ENCODE measurements around the gene RPUSD1. TPM values are rescaled to one million over a fixed set of nuclear protein-coding genes. Genes with fewer than 3 reads are reported as not detected.

RPUSD1 gene
- total RNA-seq, 3 donors from 2014 or later (not counting 1 experiment from before 2014, with no cell fraction given), result 20.8 to 31.7 (median 29.6) TPM

- peaks cover 11 to 12% of the 10 kb centered on the region in 2 donors for H3K4me1 Mint-ChIP-seq
- Histone ChIP-seq H3K27me3 (ENCODE audit: control insufficient read depth, insufficient read depth, low read length) (peaks cover 2% of the 10 kb centered on the region), H3K36me3 (ENCODE audit: control insufficient read depth, insufficient read depth, low read length) (no peaks in the 10 kb centered on the region), H3K4me3 (ENCODE audit: low read length) (peak overlapping the region; percentile 79), H3K9me3 (ENCODE audit: control insufficient read depth, insufficient read depth, low read length) (no peaks in the 10 kb centered on the region), H3K27ac (ENCODE audit: low read length) (peak overlapping the region; percentile 86), H3K4me1 (ENCODE audit: control insufficient read depth, insufficient read depth, low read length) (peaks cover 21% of the 10 kb centered on the region)
- peak overlapping the region; percentile 92 to 96 for H3K27ac Mint-ChIP-seq
- DNase-seq (peak; percentile 84 to 91), ATAC-seq (peak; percentile 93 to 98 (median 96))
- H3K27me3 Mint-ChIP-seq (ENCODE audit: low read depth in 2 of 2), result peaks cover 7% of the 10 kb centered on the region in 2 donors
- H3K4me3 Mint-ChIP-seq, result peak overlapping the region; percentile 96
- WGBS (ENCODE audit: insufficient coverage), result 6% methylated on average over 80 of the region's 80 CpGs
- TF ChIP-seq, protein P1, sequence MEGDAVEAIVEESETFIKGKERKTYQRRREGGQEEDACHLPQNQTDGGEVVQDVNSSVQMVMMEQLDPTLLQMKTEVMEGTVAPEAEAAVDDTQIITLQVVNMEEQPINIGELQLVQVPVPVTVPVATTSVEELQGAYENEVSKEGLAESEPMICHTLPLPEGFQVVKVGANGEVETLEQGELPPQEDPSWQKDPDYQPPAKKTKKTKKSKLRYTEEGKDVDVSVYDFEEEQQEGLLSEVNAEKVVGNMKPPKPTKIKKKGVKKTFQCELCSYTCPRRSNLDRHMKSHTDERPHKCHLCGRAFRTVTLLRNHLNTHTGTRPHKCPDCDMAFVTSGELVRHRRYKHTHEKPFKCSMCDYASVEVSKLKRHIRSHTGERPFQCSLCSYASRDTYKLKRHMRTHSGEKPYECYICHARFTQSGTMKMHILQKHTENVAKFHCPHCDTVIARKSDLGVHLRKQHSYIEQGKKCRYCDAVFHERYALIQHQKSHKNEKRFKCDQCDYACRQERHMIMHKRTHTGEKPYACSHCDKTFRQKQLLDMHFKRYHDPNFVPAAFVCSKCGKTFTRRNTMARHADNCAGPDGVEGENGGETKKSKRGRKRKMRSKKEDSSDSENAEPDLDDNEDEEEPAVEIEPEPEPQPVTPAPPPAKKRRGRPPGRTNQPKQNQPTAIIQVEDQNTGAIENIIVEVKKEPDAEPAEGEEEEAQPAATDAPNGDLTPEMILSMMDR (IDR thresholded peaks at IDR 0.05), result no peak
- H3K36me3 Mint-ChIP-seq, result no peaks in the 10 kb centered on the region
- H3K9me3 Mint-ChIP-seq, result no peaks in the 10 kb centered on the region
- intact Hi-C loops (cut with micrococcal nuclease), result loop anchor here (1.0 kb wide), 1 partner anchor 19 kb away; the partner anchor contains the start of genes CHTF18 and RPUSD1
Observed at GRCh38 chr16:807347-808084, 19.3 kb upstream of the RPUSD1 start.

DNA sequence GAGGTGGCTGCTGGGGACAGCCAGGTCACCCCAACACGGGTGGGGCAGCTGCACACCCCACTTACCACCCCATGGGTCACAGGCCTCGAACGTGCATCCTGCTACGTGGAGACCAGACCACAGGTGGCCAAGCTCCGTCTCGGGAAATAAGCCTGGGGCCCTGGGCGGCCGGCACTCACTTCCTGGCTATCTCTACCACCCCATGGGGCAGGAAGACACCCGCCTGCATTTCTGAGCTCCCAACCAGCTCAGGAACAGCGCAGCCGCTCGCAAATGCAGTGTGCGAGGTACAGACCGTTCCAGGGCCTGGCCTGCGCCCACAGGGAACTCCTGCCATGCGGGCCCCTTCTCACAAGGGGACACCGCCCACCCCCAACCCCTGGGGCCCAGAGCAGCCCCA is 17.3 kb upstream of the RPUSD1 start:
- Histone ChIP-seq H3K9me3 (ENCODE audit: control insufficient read depth, insufficient read depth, low read length) (no peaks in the 10 kb centered on the region), H3K4me1 (ENCODE audit: control insufficient read depth, insufficient read depth, low read length) (peaks cover 21% of the 10 kb centered on the region), H3K4me3 (ENCODE audit: low read length) (no peak overlapping the region), H3K27me3 (ENCODE audit: control insufficient read depth, insufficient read depth, low read length) (peaks cover 8% of the 10 kb centered on the region), H3K36me3 (ENCODE audit: control insufficient read depth, insufficient read depth, low read length) (no peaks in the 10 kb centered on the region), H3K27ac (ENCODE audit: low read length) (no peak overlapping the region)
- H3K4me1 Mint-ChIP-seq, result peaks cover 11 to 12% of the 10 kb centered on the region in 2 donors
- no peaks in the 10 kb centered on the region for H3K27me3 Mint-ChIP-seq (ENCODE audit: low read depth in 2 of 2)
- TF ChIP-seq, protein P1 (IDR thresholded peaks at IDR 0.05), result no peak
- WGBS (ENCODE audit: insufficient coverage), result 89% methylated on average over 17 of the region's 17 CpGs
- intact Hi-C loops (cut with micrococcal nuclease), result no loop called here
- H3K36me3 Mint-ChIP-seq, result no peaks in the 10 kb centered on the region
- DNase-seq (no peak), ATAC-seq (no peak)
- no peak overlapping the region for H3K27ac Mint-ChIP-seq
- H3K9me3 Mint-ChIP-seq, result no peaks in the 10 kb centered on the region
- no peak overlapping the region for H3K4me3 Mint-ChIP-seq

DNA sequence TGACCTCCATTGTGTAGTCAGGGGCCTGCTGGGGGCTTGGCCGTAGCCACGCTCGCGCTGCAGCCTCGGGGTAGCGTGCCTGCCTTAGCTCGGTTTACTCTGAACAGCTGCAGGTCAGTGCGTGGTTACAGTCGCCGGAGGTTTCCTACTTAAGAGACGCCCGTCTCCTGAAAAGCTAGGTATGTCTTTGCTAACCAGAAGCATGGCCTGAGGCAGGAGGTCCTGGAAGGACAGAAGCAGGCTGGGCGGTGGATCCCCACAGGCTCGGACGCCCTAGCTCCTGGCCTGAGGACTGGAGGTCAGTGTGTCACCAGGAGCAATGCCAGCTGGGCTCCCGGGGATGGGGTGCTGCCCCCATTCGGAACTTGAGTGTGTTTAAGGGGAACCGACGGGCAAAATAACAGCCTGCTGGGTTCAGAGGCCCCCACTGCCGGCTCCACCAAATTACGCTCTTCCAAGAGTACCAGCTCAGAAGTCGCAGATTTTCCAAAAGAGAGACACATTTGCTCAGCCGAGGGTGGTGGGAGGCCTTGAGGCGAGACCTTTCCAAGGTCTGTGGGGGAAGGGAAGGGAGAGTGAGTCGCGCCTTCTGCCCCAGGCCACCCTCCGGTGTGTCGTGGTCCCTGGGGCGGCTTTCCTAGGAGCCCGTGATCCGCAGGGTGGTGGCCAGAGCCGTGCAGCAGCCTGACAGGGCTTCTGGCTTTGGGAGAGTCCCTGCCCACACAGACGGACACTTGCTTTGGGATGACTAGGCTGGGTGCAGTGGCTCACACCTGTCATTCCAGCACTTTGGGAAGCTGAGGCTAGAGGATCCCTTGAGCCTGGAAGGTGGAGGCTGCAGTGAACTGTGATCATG is 16.2 kb upstream of the RPUSD1 start:
- Histone ChIP-seq H3K36me3 (ENCODE audit: control insufficient read depth, insufficient read depth, low read length) (no peaks in the 10 kb centered on the region), H3K9me3 (ENCODE audit: control insufficient read depth, insufficient read depth, low read length) (no peaks in the 10 kb centered on the region), H3K4me1 (ENCODE audit: control insufficient read depth, insufficient read depth, low read length) (peaks cover 21% of the 10 kb centered on the region), H3K4me3 (ENCODE audit: low read length) (no peak overlapping the region), H3K27ac (ENCODE audit: low read length) (no peak overlapping the region), H3K27me3 (ENCODE audit: control insufficient read depth, insufficient read depth, low read length) (peaks cover 12% of the 10 kb centered on the region)
- Mint-ChIP-seq H3K4me1 (peaks cover 11 to 12% of the 10 kb centered on the region in 2 donors), H3K9me3 (no peaks in the 10 kb centered on the region), H3K27me3 (ENCODE audit: low read depth in 2 of 2) (no peaks in the 10 kb centered on the region), H3K4me3 (peak overlapping the region; percentile 37), H3K27ac (no peak overlapping the region), H3K36me3 (no peaks in the 10 kb centered on the region)
- 81% methylated on average over 33 of the region's 33 CpGs for WGBS (ENCODE audit: insufficient coverage)
- intact Hi-C loops (cut with micrococcal nuclease), result no loop called here
- TF ChIP-seq, protein P1 (IDR thresholded peaks at IDR 0.05), result no peak
- ATAC-seq (no peak), DNase-seq (no peak)
